IMR-90 (cell line): Measurements from ENCODE around the gene PSMD14. TPM values are rescaled to one million over a fixed set of nuclear protein-coding genes. Genes with fewer than 3 reads are reported as not detected.
"Not testable (repeated sequence)": the region's sequence is repeated elsewhere in the genome, so short reads cannot be mapped to it uniquely, and the experiment has no call there.

Experiments used
- ATAC-seq: fragments of 200-7000 bp; cut with Tn5 transposase; 2 replicates; pipeline ENCODE4 v1.9.1; 2020; ENCODE audit warnings: low read depth, mild to moderate bottlenecking, moderate library complexity
- BruUV-seq: library from RNA; stranded (reverse); fragments of 400-500 nt; replicated peaks from 2 replicates; lab custom pipeline; 2021; lab: Mats Ljungman, UMichigan
- CTCF ChIA-PET: fragments of 300-600 bp; formaldehyde crosslinking; extraction: SDS; loops from one replicate; lab custom pipeline; 2021; ENCODE audit warnings: antibody characterized with exemption; lab: Yijun Ruan, JAX
- POLR2A ChIA-PET: fragments of 300-600 bp; sonication (Branson Sonifier 250); formaldehyde crosslinking; loops from one replicate; lab custom pipeline; 2022; ENCODE audit warnings: antibody characterized with exemption; ENCODE audit not compliant: unreplicated experiment; lab: Charles Lee
- DNase-seq: peaks from one replicate; pipeline ENCODE4 v3.0.0; 2013
- H2AFZ ChIP-seq: replicated peaks from 2 replicates; pipeline ENCODE3; 2013; ENCODE audit warnings: low read length, mild to moderate bottlenecking; ENCODE audit not compliant: poor library complexity
- H2AK5ac ChIP-seq: 2 replicates; pipeline ENCODE4 v1.6.1; 2013; ENCODE audit warnings: low read depth, low read length, inconsistent platforms
- H2AK9ac ChIP-seq: replicated peaks from 2 replicates; pipeline ENCODE3; 2013; ENCODE audit warnings: mild to moderate bottlenecking, low read depth, low read length, moderate library complexity; ENCODE audit not compliant: poor library complexity
- H2BK120ac ChIP-seq: 2 replicates; pipeline ENCODE4 v1.6.1; 2013; ENCODE audit warnings: low read depth, low read length, inconsistent platforms
- H2BK15ac ChIP-seq: 3 replicates; pipeline ENCODE4 v1.6.1; 2013; ENCODE audit warnings: low read depth, low read length, inconsistent platforms
- H2BK20ac ChIP-seq: 2 replicates; pipeline ENCODE4 v1.6.1; 2013; ENCODE audit warnings: low read depth, mild to moderate bottlenecking, inconsistent platforms, low read length, moderate library complexity
- H2BK5ac ChIP-seq: 2 replicates; pipeline ENCODE4 v1.6.1; 2013; ENCODE audit warnings: mild to moderate bottlenecking, low read depth, low read length, inconsistent platforms; ENCODE audit not compliant: poor library complexity, severe bottlenecking
- H3K14ac ChIP-seq: replicated peaks from 2 replicates; pipeline ENCODE4 v1.6.1; 2013; ENCODE audit warnings: low read depth, low read length, inconsistent platforms
- H3K18ac ChIP-seq: 2 replicates; pipeline ENCODE4 v1.6.1; 2013; ENCODE audit warnings: low read depth, low read length, control low read depth
- H3K23ac ChIP-seq: 2 replicates; pipeline ENCODE4 v1.6.1; 2013; ENCODE audit warnings: low read depth, low read length, inconsistent platforms
- H3K27ac ChIP-seq: 2 replicates; pipeline ENCODE4 v1.5.1; 2013; ENCODE audit warnings: mild to moderate bottlenecking, control low read depth, low read length; ENCODE audit not compliant: insufficient read depth
- H3K27me3 ChIP-seq: 2 replicates; pipeline ENCODE4 v1.6.1; 2013; ENCODE audit warnings: low read length; ENCODE audit not compliant: control insufficient read depth, insufficient read depth
- H3K36me3 ChIP-seq: 2 replicates; pipeline ENCODE4 v1.6.1; 2013; ENCODE audit warnings: low read length, mixed read lengths; ENCODE audit not compliant: control insufficient read depth, insufficient read depth
- H3K4ac ChIP-seq: 2 replicates; pipeline ENCODE4 v1.6.1; 2013; ENCODE audit warnings: low read depth, low read length, inconsistent platforms
- H3K4me1 ChIP-seq: 2 replicates; pipeline ENCODE4 v1.6.1; 2013; ENCODE audit warnings: low read length, mixed read lengths; ENCODE audit not compliant: control insufficient read depth, insufficient read depth
- H3K4me2 ChIP-seq: 2 replicates; pipeline ENCODE4 v1.6.1; 2013; ENCODE audit warnings: low read depth, mild to moderate bottlenecking, control low read depth, low read length, moderate library complexity
- H3K4me3 ChIP-seq: 2 replicates; pipeline ENCODE4 v1.5.1; 2013; ENCODE audit warnings: low read depth, mild to moderate bottlenecking, control low read depth, low read length, moderate library complexity; ENCODE audit not compliant: insufficient read depth
- H3K56ac ChIP-seq: 2 replicates; pipeline ENCODE4 v1.6.1; 2013; ENCODE audit warnings: low read length, inconsistent platforms; ENCODE audit not compliant: insufficient read depth; ENCODE audit errors: extremely low read depth
- H3K79me1 ChIP-seq, 2 experiments: 2 replicates each; pipeline ENCODE4 v1.6.1; 2013; ENCODE audit warnings: low read length in 2 of 2, inconsistent platforms in 1 of 2, low read depth in 1 of 2
- H3K9ac ChIP-seq: 2 replicates; pipeline ENCODE4 v1.6.1; 2013; ENCODE audit warnings: low read depth, low read length, control low read depth
- H3K9me1 ChIP-seq: 2 replicates; pipeline ENCODE4 v1.6.1; 2013; ENCODE audit warnings: low read length, inconsistent platforms; ENCODE audit not compliant: insufficient read depth
- H3K9me3 ChIP-seq: 2 replicates; pipeline ENCODE4 v1.6.1; 2013; ENCODE audit warnings: low read length; ENCODE audit not compliant: control insufficient read depth, insufficient read depth
- H4K20me1 ChIP-seq: 2 replicates; pipeline ENCODE4 v1.6.1; 2013; ENCODE audit warnings: low read length, inconsistent platforms; ENCODE audit not compliant: insufficient read depth
- H4K5ac ChIP-seq: 2 replicates; pipeline ENCODE4 v1.6.1; 2013; ENCODE audit warnings: mild to moderate bottlenecking, low read depth, low read length, control low read depth
- H4K8ac ChIP-seq, 2 experiments: 2 replicates each; pipeline ENCODE4 v1.6.1; 2013; ENCODE audit warnings: low read depth in 2 of 2, low read length in 2 of 2, control low read depth in 1 of 2, inconsistent platforms in 1 of 2
- H4K91ac ChIP-seq: 2 replicates; pipeline ENCODE4 v1.6.1; 2013; ENCODE audit warnings: low read depth, low read length, inconsistent platforms; ENCODE audit not compliant: insufficient read depth
- WGBS, 2 experiments: methylation state at CpG; one replicate each; pipeline versions ENCODE4 v1.1.5 to v1.1.7; 2013; ENCODE audit warnings: missing lambda C conversion rate in 2 of 2; ENCODE audit not compliant: insufficient read length in 1 of 2; ENCODE audit errors: extremely low coverage in 2 of 2; 5-methylcytosine and 5-hydroxymethylcytosine counted together
- dilution Hi-C: fragments of 300-500 bp; cut with HindIII; formaldehyde crosslinking; loops from one replicate; pipeline ENCODE4 v1.14.3; 2018; ENCODE audit warnings: low sequenced_read_pairs; ENCODE audit not compliant: unreplicated experiment
- in situ Hi-C: fragments of 300-500 bp; cut with MboI; formaldehyde crosslinking; loops from 3 replicates; pipeline ENCODE4 v1.14.3; 2019; ENCODE audit warnings: low sequenced_read_pairs, inconsistent platforms, mixed read lengths
- intact Hi-C: fragments of 100-400 bp; cut with micrococcal nuclease; formaldehyde crosslinking; loops from 2 replicates; pipeline ENCODE4 v1.10.0; 2022
- polyA plus RNA-seq, 3 experiments: library from polyadenylated mRNA; depleted of rRNA; stranded (reverse); fragments of >200 nt; gene quantifications; 2 replicates each; pipeline ENCODE4 v1.2.3, GENCODE V29; 2012; ENCODE audit warnings: low replicate concordance in 1 of 3
- total RNA-seq: library from RNA; depleted of rRNA; stranded (reverse); fragments of >200 nt; gene quantifications from 2 replicates; pipeline ENCODE4 v1.2.3, GENCODE V29; 2012

PSMD14 gene
- total and polyA plus RNA-seq, 2 of the 4 experiments (the other 2 are of a cell fraction): 59.3 to 110 TPM

- ATAC-seq, H3K56ac ChIP-seq, H2BK5ac ChIP-seq, H2AFZ ChIP-seq, in situ Hi-C loops, H3K4ac ChIP-seq, H3K14ac ChIP-seq, H4K5ac ChIP-seq, H3K4me3 ChIP-seq, CTCF ChIA-PET, H3K36me3 ChIP-seq, H3K23ac ChIP-seq, H3K18ac ChIP-seq, H3K79me1 ChIP-seq, H4K20me1 ChIP-seq, H3K9ac ChIP-seq, H4K8ac ChIP-seq, H4K91ac ChIP-seq, DNase-seq, intact Hi-C loops, H3K4me1 ChIP-seq, H3K9me1 ChIP-seq, H2AK5ac ChIP-seq, H3K27me3 ChIP-seq, dilution Hi-C loops, H2BK120ac ChIP-seq, H3K4me2 ChIP-seq, H2BK20ac ChIP-seq, H2BK15ac ChIP-seq, H2AK9ac ChIP-seq, POLR2A ChIA-PET, H3K27ac ChIP-seq, BruUV-seq: not testable (repeated sequence)
- peaks cover 11% of the 10 kb centered on the region for H3K9me3 ChIP-seq
- WGBS, 2 experiments: 60% methylated on average over 1 of the region's 9 CpGs; no CpG with 5 or more reads in 1 of the 2 experiments
These were observed 25.9 kb upstream of the PSMD14 start for GRCh38 chr2:161282311-161282644.
